Cerebellar cortex (tissue), 1 donor: ENCODE data around the gene TAPT1.
"Not testable (repeated sequence)": the region's sequence is repeated elsewhere in the genome, so short reads cannot be mapped to it uniquely, and the experiment has no call there.

Experiments used
- DNase-seq: peaks from one replicate; pipeline ENCODE4 v3.0.0-alpha.2; 2015; ENCODE audit warnings: low spot score

Gene TAPT1

DNA sequence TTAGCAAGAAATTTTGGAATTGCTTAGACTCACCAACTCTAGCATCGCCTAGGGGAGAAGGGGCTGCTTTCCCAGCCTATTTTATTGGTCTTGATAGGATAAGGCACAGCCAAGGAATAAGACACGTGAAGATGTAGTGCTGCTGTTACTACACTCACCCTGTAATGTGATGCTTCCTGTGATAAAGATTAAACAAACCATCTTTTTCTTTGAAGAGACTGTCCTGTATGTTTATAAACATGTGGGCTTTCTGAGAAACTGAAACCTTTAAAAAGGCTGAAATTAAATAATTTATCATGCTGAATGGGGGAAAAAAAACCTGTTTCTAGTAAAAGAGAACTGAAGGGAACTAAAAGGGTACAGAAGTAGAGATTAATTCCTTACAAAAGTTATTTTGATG, 13.2 kb downstream of the TAPT1 start:
- DNase-seq: no peak

GRCh38 chr4:16212138-16212782, 14.0 kb downstream of the TAPT1 start:
- DNase-seq: no peak

GRCh38 chr4:16207409-16207808, 18.9 kb downstream of the TAPT1 start:
- DNase-seq: no peak

DNA sequence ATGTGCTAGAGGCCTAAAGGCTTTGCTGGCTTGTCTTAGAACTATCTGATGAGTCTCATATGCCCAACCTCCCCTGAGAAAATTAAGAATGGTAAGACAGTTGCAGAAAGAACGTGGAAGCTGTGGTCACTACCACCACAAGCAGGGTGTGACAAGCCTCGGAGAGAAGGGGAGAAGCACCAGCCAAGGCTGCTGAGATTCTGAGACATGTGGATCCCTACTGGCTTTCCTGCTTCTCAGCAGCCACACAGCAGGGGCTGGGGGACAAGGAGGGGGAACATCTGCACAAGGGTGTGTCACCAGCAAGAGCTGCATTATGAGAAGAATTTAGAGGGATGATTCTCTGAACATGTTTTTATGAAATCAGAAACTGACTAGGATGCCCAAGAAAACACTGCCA, 19.4 kb downstream of the TAPT1 start:
- no peak for DNase-seq

GRCh38 chr4:16206301-16206700, 20.0 kb downstream of the TAPT1 start:
- DNase-seq: no peak

DNA sequence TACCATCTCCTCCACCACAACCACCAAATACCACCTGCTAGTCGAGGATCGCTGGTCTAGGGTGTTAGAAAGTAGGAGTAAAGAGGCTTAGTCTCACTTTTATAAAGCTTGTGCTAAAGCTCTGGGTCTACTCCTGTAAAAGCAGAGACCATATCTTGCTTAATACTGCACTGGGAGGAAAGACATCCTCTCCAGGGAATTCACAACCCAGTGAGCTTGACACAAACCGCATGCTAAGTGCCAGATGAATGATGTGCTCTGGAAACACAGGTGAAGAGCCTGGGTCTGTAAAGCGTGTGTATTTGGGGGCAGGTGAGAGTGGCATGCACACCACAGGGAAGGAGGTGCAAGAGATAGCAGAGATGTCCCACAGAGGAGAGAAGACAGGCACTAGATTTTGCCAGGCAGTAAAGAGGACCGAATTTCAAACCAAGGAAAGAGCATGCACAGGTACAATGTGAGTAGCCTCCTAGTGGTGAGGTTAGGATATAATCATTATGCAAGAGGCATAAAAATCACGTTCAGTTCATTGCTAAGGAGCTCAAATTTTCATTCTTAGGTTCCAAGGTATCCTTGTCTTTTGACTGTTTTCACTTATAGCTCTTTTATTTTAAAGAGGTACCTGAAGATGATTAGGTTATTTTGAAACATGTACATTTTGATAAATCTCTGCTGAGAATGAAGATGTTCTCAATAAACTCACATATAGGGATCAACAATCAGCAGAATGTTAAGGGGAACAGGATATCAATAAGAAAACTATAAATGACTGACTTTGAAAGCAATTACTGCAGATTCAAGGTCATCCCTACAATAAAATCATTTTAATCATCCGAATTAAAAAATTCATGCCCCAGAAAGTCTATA, 20.7 kb downstream of the TAPT1 start:
- DNase-seq: peak; percentile 62

GRCh38 chr4:16204505-16204904, 21.8 kb downstream of the TAPT1 start:
- DNase-seq: no peak

DNA sequence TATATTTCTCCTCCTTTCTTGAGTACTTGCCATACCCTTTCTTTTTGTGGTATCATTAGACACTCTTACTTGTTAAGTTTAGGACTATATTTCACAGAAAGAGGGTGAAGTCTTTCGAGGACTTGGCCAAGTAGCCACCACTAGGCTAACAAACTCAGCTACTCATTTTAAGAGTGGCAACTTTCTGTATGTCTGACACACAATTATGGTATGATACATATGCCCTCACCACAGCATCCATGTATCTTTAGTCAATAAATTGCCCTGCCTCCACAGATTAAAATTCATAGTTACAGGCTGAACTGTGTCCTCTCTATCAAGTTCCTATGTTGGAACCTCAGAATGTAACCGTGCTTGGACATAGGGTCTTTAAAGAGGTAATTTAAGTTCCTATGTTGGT, 23.2 kb downstream of the TAPT1 start:
- DNase-seq: no peak

- no peak for DNase-seq
These were observed 23.7 kb downstream of the TAPT1 start for GRCh38 chr4:16202598-16202997.

- DNase-seq: peak; percentile 28
These were observed 27.2 kb downstream of the TAPT1 start for GRCh38 chr4:16199093-16199492.

GRCh38 chr4:16197876-16198665, 28.2 kb downstream of the TAPT1 start:
- DNase-seq: no peak

DNA sequence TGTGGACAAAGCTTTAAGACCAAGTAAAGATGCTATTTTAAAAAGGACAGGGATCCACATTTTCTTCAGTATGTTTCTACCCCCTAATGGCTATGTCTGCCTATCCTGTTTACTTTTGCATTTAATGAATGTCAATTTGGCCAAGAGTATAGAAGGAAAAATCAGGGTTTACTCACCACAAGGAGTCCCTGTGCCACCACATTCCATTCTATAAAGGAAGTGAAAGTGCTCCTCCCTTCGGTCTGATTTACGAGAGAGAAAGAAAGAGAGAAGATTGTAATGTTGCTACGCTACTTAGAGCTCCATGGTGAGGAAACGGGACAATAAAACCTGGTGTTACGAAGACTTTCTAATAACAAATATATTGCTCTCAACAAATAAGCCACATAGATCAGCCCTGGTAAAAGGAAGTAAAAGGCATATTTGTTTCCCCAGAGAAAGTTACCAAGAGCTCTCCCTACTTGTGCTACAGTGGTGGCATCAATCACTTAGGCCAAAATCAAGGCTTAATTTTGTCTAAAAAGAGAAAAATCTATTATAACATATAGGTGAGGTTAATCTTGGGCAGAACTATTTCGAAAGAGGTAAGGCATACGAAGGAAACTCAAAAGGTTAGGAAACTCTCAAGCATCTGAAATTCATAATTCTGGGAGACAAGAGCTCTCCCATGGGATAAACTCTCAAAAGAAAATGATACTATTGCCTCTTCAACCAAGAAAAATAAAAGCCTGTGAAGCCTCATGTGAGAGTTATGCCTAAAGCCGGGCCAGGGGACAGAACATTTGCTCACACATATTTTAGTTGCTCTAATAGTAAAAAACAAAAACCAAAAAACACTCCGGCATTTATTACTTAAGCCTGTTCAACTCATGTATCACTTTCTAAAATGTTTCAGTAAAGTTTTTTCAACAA, 29.5 kb downstream of the TAPT1 start:
- peak; percentile 11 for DNase-seq

GRCh38 chr4:16195209-16195608, 31.1 kb downstream of the TAPT1 start:
- no peak for DNase-seq

GRCh38 chr4:16194798-16195197, 31.5 kb downstream of the TAPT1 start:
- DNase-seq: not testable (repeated sequence)

GRCh38 chr4:16194214-16194613, 32.1 kb downstream of the TAPT1 start:
- DNase-seq: no peak

DNA sequence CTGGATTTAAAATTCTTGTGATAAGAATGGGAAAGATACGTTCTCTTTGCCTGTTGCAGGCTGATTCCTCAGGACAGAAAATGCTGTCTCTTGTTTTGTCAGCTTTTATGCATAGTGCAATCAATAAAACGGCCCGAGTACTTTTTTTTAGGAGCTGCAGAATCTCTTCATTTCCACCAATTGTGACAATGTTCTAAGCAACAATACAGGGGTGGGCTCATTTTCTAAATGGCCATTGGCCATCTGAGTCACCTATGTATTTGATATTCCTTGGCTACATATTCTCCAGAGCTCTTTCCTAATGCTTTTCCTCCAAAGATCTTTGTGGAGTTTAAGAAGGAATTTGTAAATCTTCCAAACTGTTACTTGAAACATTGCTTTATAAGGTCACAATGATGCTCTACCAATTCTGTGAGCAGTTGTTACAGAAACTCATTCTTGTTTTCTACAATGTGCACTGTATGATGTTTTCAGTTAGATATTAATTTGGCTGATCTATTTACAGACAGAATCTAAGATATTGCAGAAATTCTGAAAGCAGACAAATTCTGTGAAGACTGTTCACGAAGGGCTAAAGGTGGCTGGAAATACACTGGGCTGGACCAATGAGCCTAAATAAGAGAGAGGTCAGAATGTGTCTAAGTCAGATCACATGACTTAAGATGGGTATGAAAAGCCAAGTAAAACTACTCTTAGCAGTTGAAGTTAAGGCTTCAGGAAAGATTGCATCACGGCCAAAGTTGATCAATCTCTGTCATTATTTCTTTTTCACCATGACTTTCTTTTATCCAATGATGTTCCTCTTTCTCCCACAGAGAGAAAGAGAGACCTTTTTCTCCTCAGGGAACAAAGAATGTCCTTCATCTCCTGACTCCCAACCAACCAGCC, 33.4 kb downstream of the TAPT1 start:
- DNase-seq: no peak

DNA sequence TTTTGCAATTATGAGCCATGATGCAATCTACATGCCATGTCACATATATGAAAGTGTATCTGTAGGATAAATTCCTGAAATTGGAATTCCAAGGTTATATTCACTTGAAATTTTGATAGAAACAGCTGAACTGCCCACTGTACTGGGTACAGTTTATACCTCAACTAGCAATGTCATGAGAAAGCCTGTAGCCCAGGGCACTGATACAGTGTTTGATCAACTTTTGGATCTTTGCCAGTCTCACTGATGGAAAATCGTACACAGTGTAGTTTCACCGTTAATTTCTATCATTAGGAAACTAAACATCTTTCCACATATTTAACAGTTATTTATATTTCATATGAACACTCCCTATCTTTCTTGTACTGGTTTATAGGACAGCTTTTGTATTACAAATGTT, 34.2 kb downstream of the TAPT1 start:
- no peak for DNase-seq

GRCh38 chr4:16187455-16187854, 38.8 kb downstream of the TAPT1 start:
- DNase-seq: no peak

DNA sequence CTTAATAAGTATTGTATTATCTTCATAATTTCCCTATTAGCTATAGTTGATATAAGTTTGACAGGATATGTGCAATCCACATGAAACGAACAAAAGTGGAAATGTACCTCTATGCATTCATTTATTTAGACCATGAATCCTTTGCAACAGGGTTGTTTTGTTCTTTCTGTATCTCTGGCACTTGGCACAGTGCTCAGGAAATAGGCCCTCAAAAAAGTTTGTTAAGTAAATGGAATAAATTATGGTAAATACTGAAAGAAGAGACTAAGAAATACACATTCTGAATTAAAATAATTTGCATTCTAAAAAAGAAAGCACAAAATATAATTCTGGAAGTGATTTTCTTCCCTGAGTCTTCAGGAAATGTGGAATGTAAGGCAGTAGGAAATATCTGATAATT, 39.3 kb downstream of the TAPT1 start:
- DNase-seq: no peak

DNA sequence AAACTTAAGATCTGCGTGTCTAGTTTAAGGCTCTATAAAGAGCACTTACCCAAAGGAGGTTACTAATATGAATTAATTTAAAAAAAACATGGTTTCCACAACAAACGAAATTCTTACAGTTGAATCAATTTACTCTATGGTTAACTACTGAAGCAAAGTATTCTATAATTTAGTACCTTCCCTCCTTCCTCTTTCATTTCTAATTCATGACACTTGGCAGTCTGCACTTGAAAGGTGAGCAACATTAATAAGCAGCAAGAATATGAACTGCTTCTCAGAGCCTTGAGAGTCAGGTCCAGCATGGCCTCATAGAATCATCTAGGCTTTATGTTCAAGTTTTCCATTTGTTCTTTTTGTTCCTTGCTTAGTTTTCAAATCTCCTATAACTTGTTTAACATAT, 42.7 kb downstream of the TAPT1 start:
- DNase-seq: no peak

GRCh38 chr4:16176621-16177020, 49.6 kb downstream of the TAPT1 start:
- no peak for DNase-seq
